GM18519 (cell line): Measurements from ENCODE around the gene IL3.
"Not testable (repeated sequence)": the region's sequence is repeated elsewhere in the genome, so short reads cannot be mapped to it uniquely, and the experiment has no call there.

Experiments
- ATAC-seq: cut with Tn5 transposase; IDR thresholded peaks from one replicate; pipeline ENCODE4 v1.9.1; 2021; ENCODE audit warnings: mild to moderate bottlenecking, moderate library complexity; ENCODE audit not compliant: unreplicated experiment, low FRiP score

The IL3 gene

GRCh38 chr5:132108957-132109356 lies 48.5 kb downstream of the IL3 start:
- not testable (repeated sequence) for ATAC-seq

- ATAC-seq: no peak
These were observed 49.1 kb downstream of the IL3 start for GRCh38 chr5:132109494-132110053.

- no peak for ATAC-seq
These were observed 49.7 kb downstream of the IL3 start for GRCh38 chr5:132110195-132110594.

GRCh38 chr5:132110930-132111329 lies 50.5 kb downstream of the IL3 start:
- ATAC-seq: no peak

GRCh38 chr5:132112111-132112510 lies 51.7 kb downstream of the IL3 start:
- ATAC-seq: no peak
